HUES48 (cell line): ENCODE measurements around the gene FZD8.

Experiments used
- H3K27ac ChIP-seq: one replicate; pipeline ENCODE4 v1.7.0; 2013; ENCODE audit warnings: low read depth, low read length, inconsistent platforms
- H3K27me3 ChIP-seq: 2 replicates; pipeline ENCODE4 v1.6.1; 2013; ENCODE audit warnings: mild to moderate bottlenecking, low read length; ENCODE audit not compliant: control insufficient read depth, insufficient read depth
- H3K36me3 ChIP-seq: 2 replicates; pipeline ENCODE4 v1.6.1; 2013; ENCODE audit warnings: low read length; ENCODE audit not compliant: control insufficient read depth, insufficient read depth
- H3K4me1 ChIP-seq: 2 replicates; pipeline ENCODE4 v1.6.1; 2013; ENCODE audit warnings: mild to moderate bottlenecking, low read length; ENCODE audit not compliant: control insufficient read depth, insufficient read depth
- H3K4me3 ChIP-seq: 2 replicates; pipeline ENCODE4 v1.5.1; 2013; ENCODE audit warnings: mild to moderate bottlenecking, low read depth, low read length
- H3K9ac ChIP-seq: 2 replicates; pipeline ENCODE4 v1.6.1; 2013; ENCODE audit warnings: mild to moderate bottlenecking, low read depth, low read length, moderate library complexity
- H3K9me3 ChIP-seq: 2 replicates; pipeline ENCODE4 v1.6.1; 2013; ENCODE audit warnings: low read length; ENCODE audit not compliant: control insufficient read depth, insufficient read depth

Gene FZD8

DNA sequence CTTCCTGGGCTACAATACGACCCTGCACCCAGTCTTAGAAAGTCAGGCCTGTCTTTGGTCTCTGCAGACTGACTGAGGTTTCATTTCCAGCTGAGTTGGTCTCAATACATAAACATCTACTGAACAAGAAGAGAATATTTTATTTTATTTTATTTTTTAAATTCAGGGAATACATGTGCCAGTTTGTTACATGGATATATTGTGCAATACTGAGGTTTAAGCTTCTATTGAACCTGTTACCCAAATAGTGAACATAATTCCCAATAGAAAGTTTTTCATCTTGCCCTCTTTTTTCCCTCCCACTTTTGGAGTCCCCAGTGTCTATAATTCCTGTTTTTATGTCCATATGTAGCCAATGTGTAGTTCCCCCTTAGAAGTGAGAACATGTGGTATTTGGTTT lies 10.7 kb downstream of the FZD8 start:
- Histone ChIP-seq H3K4me3 (no peak overlapping the region), H3K4me1 (peaks cover 15% of the 10 kb centered on the region), H3K27ac (no peak overlapping the region), H3K9ac (no peak overlapping the region), H3K36me3 (no peaks in the 10 kb centered on the region), H3K9me3 (no peaks in the 10 kb centered on the region), H3K27me3 (no peaks in the 10 kb centered on the region; the same call in 1 of the 2 replicates)

DNA sequence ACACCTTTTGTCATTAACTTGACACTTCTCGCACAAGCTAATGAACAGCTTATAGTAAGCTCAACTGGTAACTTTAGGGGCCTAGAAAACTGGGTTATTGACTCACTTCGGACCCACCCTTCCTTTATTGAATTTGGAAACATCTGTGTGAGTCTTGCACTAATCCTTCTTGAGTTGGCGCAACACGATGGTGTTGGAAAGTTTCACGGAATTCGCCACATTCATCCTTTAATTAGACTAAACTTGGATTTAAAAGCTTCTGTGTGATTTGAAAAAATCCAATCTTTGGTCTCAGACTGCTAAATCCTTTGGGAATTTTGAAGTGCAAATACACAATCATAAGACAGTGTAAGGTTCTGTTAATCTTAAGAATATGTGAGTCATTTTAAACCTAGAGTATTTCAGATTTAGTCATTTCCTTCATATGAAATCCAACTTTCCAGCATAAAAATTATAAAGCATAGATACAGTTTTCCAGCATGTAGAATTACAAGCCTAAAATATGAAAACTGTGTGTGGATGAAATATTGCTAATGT lies 15.1 kb downstream of the FZD8 start:
- Histone ChIP-seq H3K4me1 (no peaks in the 10 kb centered on the region), H3K9me3 (no peaks in the 10 kb centered on the region), H3K27me3 (no peaks in the 10 kb centered on the region), H3K9ac (no peak overlapping the region), H3K27ac (no peak overlapping the region), H3K36me3 (no peaks in the 10 kb centered on the region), H3K4me3 (no peak overlapping the region)

DNA sequence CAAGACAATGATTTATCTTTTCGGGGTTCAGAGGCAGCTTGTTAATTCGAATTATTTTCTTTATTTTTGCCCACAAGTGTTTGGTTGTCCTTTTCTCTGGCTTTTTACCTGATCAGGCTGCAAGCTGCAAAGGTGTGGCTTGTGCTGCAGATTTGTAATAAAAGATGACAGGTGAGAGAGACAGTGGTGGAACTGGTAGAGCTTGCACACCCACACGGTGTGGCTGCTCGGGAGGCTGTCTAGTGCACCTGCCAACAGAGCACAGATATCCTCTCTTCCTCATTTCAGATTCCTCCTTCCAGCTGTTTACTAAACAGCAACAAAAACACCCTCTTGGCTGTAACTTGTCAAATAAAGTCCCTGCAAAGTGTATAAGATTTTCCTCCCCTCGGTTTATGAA lies 27.8 kb downstream of the FZD8 start:
- no peak overlapping the region for H3K27ac ChIP-seq
- no peak overlapping the region for H3K4me3 ChIP-seq
- no peaks in the 10 kb centered on the region; the same call in 1 of the 2 replicates for H3K4me1 ChIP-seq
- H3K9me3 ChIP-seq, result peaks cover 5% of the 10 kb centered on the region
- no peak overlapping the region for H3K9ac ChIP-seq
- H3K36me3 ChIP-seq, result no peaks in the 10 kb centered on the region
- H3K27me3 ChIP-seq, result no peaks in the 10 kb centered on the region

DNA sequence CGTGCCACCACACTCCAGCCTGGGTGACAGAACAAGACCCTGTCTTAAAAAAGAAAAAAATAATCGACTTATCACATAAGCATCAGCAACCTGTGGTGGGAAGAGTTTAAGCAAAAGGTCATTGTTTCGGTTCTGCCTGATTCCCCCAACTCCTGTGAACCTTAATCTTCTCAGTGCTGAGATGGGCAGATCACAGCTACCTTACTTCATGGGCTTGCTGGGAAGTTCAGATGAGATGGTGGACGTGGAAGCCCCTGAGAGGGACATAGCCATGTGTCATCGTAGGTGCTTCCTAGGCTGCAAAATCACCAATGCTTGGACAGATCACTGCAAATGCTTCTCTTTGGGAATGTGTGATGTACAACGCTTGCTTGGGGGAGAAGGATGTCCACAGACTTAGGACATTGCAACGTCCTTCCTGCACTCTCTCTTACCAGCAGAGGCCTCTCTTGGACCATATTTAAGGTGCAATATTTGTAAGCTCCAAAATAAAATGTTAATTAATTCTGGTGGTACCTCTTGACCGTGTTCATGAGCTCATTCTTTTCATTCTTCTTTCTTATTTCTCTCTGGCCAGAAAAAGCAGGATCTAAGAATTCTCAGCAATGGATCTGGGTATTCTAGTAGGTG lies 28.4 kb downstream of the FZD8 start:
- H3K27ac ChIP-seq, result no peak overlapping the region
- H3K27me3 ChIP-seq, result no peaks in the 10 kb centered on the region
- H3K36me3 ChIP-seq, result no peaks in the 10 kb centered on the region
- H3K9me3 ChIP-seq, result peaks cover 5% of the 10 kb centered on the region
- H3K9ac ChIP-seq, result no peak overlapping the region
- H3K4me3 ChIP-seq, result no peak overlapping the region
- H3K4me1 ChIP-seq, result no peaks in the 10 kb centered on the region; the same call in 1 of the 2 replicates

DNA sequence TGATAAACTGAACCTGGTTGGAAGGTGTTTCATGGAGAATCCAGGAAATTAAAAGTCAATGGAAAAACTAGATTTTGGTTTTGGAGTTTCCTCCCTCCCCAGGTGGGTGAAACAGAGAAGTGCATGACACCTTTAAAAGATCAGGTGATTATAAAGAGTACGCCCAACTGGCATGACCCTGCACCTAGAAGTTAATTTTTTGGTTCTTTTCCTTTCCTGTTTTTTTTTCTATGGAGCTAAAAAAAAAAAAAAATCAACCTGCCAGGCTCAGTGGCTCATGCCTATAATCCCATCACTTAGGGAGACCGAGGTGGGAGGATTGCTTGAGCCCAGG lies 29.0 kb downstream of the FZD8 start:
- peaks cover 5% of the 10 kb centered on the region for H3K9me3 ChIP-seq
- no peaks in the 10 kb centered on the region for H3K36me3 ChIP-seq

DNA sequence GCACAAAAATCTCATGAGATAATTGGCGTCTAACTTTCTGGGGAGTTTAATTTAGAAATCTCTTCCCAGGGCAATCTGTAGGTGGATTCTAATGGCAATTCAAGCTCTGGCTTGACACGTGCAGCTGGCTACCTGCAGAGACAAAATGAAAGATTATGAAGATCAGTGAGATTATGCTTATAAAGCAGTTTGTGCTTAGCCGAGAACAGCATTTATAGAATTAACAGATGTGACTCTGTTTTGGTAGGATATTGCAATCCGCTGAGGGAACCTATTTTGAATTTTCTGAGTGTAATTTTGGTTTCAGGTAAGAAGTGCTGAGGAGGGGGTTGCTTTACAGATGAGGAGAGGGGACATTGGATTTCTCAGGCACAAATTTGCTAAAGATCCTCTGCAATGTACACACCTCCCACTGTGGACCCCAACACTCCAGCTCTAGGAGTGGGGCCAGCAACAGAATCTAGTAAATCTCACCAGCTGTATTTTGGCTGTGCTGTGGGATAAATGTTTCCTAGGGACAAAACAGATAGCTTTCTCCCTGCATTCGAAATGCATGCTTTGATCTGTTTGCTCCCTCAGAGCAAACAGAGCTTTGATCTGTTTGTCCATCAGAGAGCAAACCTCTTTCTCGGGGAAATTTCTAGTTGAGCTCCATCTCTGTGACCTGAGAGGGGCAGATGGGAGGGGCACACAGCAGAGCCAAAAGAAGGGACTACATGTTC lies 29.6 kb downstream of the FZD8 start:
- no peak overlapping the region for H3K27ac ChIP-seq

More for the DNA sequence above, 29.0 kb downstream of the FZD8 start:
- no peaks in the 10 kb centered on the region; the same call in 1 of the 2 replicates for H3K4me1 ChIP-seq
- H3K9ac ChIP-seq, result no peak overlapping the region
- H3K27me3 ChIP-seq, result no peaks in the 10 kb centered on the region
- no peak overlapping the region for H3K27ac ChIP-seq
- no peak overlapping the region for H3K4me3 ChIP-seq

DNA sequence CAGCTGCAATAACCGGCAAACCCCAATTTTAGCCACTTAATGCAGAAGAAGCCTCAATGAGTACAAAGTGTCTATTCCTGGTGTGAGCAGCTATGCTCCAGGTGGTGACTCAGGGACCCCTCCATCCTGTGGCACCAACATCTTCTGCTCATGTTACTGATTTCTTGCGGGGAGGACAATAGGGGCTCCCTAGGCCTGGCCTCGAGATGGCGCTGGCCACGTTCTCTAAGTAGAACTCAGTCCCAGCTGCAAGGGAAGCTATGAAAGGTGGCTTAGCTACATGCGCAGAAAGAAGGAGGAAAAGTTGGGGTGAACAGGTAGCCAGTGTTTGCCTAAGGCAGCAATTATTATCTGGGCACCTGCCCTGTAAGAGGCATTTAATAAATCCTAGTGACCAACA lies 30.3 kb downstream of the FZD8 start:
- Histone ChIP-seq H3K36me3 (no peaks in the 10 kb centered on the region), H3K9me3 (peaks cover 5% of the 10 kb centered on the region), H3K4me3 (no peak overlapping the region), H3K27ac (no peak overlapping the region), H3K9ac (no peak overlapping the region), H3K4me1 (no peaks in the 10 kb centered on the region; the same call in 1 of the 2 replicates), H3K27me3 (peaks cover 11% of the 10 kb centered on the region; the same call in 1 of the 2 replicates)

More for the DNA sequence above, 29.6 kb downstream of the FZD8 start:
- H3K36me3 ChIP-seq, result no peaks in the 10 kb centered on the region
- no peaks in the 10 kb centered on the region; the same call in 1 of the 2 replicates for H3K4me1 ChIP-seq
- H3K4me3 ChIP-seq, result no peak overlapping the region
- H3K27me3 ChIP-seq, result peaks cover 4% of the 10 kb centered on the region; the same call in 1 of the 2 replicates
- H3K9ac ChIP-seq, result no peak overlapping the region
- peaks cover 5% of the 10 kb centered on the region for H3K9me3 ChIP-seq

DNA sequence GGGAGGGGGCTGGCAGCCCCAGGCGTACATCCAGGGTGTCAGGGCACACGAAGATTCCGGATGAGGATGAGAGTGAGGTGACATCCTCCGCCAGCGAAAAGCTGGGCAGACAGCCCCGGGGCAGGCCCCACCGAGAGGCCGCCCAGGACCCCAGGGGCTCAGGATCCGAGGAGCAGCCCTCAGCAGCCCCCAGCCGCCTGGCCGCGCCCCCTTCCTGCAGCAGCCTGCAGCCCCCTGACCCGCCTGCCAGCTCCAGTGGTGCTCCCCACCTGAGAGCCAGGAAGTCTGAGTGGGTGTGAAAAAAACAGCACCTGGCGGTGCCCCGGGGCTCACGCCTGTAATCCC lies 33.8 kb downstream of the FZD8 start:
- Histone ChIP-seq H3K27me3 (peaks cover 11% of the 10 kb centered on the region; the same call in 1 of the 2 replicates), H3K9me3 (peaks cover 5% of the 10 kb centered on the region), H3K9ac (no peak overlapping the region), H3K4me1 (no peaks in the 10 kb centered on the region; the same call in 1 of the 2 replicates), H3K27ac (no peak overlapping the region), H3K36me3 (no peaks in the 10 kb centered on the region), H3K4me3 (no peak overlapping the region)

DNA sequence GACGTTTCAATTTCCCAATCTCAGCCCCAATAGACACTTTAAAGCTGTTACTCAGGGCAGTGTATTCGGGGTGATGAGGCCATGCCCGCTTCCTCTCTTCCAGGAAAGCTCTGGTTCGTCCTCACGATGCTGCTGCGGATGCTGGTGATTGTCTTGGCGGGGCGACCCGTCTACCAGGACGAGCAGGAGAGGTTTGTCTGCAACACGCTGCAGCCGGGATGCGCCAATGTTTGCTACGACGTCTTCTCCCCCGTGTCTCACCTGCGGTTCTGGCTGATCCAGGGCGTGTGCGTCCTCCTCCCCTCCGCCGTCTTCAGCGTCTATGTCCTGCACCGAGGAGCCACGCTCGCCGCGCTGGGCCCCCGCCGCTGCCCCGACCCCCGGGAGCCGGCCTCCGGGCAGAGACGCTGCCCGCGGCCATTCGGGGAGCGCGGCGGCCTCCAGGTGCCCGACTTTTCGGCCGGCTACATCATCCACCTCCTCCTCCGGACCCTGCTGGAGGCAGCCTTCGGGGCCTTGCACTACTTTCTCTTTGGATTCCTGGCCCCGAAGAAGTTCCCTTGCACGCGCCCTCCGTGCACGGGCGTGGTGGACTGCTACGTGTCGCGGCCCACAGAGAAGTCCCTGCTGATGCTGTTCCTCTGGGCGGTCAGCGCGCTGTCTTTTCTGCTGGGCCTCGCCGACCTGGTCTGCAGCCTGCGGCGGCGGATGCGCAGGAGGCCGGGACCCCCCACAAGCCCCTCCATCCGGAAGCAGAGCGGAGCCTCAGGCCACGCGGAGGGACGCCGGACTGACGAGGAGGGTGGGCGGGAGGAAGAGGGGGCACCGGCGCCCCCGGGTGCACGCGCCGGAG lies 34.4 kb downstream of the FZD8 start:
- H3K36me3 ChIP-seq, result no peaks in the 10 kb centered on the region
- H3K9me3 ChIP-seq, result peaks cover 5% of the 10 kb centered on the region
- no peaks in the 10 kb centered on the region; the same call in 1 of the 2 replicates for H3K4me1 ChIP-seq
- no peak overlapping the region for H3K9ac ChIP-seq
- H3K27ac ChIP-seq, result no peak overlapping the region
- H3K4me3 ChIP-seq, result no peak overlapping the region
- H3K27me3 ChIP-seq, result peaks cover 11% of the 10 kb centered on the region; the same call in 1 of the 2 replicates

DNA sequence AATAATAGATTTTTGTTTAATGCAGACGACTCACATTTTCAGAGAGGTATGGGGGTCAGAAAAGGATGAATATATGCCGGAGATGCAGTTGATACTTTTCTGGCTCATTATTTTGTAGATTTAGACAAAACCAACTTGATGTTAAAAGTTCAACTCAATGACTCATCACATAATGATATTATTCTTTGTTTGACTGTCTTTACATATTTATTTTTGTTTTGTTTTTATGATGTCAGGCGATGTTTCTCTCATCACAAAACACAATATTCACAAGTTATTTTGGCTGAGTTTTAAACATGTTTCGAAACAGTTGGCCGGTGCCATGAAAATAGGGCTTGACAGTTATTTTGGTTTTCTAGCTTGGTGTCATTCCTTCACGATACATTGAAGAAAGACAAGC lies 35.7 kb downstream of the FZD8 start:
- Histone ChIP-seq H3K9me3 (peaks cover 5% of the 10 kb centered on the region), H3K36me3 (no peaks in the 10 kb centered on the region), H3K27me3 (peaks cover 11% of the 10 kb centered on the region; the same call in 1 of the 2 replicates), H3K4me1 (no peaks in the 10 kb centered on the region), H3K27ac (no peak overlapping the region), H3K9ac (no peak overlapping the region), H3K4me3 (no peak overlapping the region)
